Stimulated activated CD4-positive, alpha-beta T cell treated with anti-CD3 and anti-CD28 coated beads, Interleukin-2, amount 100 ng/mL, for 24 hours (primary cell): ENCODE results near the gene MED13.
A peak's percentile ranks its signal among the peaks of the same experiment; 100 is the strongest.
"Not testable (repeated sequence)": the region's sequence is repeated elsewhere in the genome, so short reads cannot be mapped to it uniquely, and the experiment has no call there.

Experiments used
- DNase-seq, 2 donors: peaks; one replicate each; pipeline ENCODE4 v3.0.0-alpha.2; 2020

The MED13 gene

GRCh38 chr17:62090021-62090824, 25.1 kb upstream of the MED13 start:
- DNase-seq, result no peak

- DNase-seq, result no peak
These were observed 24.3 kb upstream of the MED13 start for GRCh38 chr17:62089334-62089733.

GRCh38 chr17:62086737-62087136, 21.7 kb upstream of the MED13 start:
- no peak for DNase-seq

- DNase-seq, result peak in 1 of 2 donors; percentile 19
These were observed 20.7 kb upstream of the MED13 start for GRCh38 chr17:62085511-62086408.

GRCh38 chr17:62084585-62084984, 19.5 kb upstream of the MED13 start:
- DNase-seq, result no peak

GRCh38 chr17:62083651-62084050, 18.6 kb upstream of the MED13 start:
- DNase-seq, result no peak

GRCh38 chr17:62080647-62081046, 15.6 kb upstream of the MED13 start:
- DNase-seq, result no peak

GRCh38 chr17:62078009-62078408, 12.9 kb upstream of the MED13 start:
- no peak for DNase-seq

- DNase-seq, result no peak
These were observed 12.0 kb upstream of the MED13 start for GRCh38 chr17:62076864-62077788.

GRCh38 chr17:62075308-62075815, 10.3 kb upstream of the MED13 start:
- no peak for DNase-seq

GRCh38 chr17:62073993-62074392, 8.9 kb upstream of the MED13 start:
- DNase-seq, result no peak

GRCh38 chr17:62072855-62073254, 7.8 kb upstream of the MED13 start:
- not testable (repeated sequence) for DNase-seq

- no peak for DNase-seq
These were observed 5.8 kb upstream of the MED13 start for GRCh38 chr17:62070900-62071299.

- no peak for DNase-seq
These were observed 2.4 kb upstream of the MED13 start for GRCh38 chr17:62067165-62068145.

GRCh38 chr17:62065611-62066468, 762 bp upstream of the MED13 start:
- DNase-seq, result peak; percentile 97 to 99

GRCh38 chr17:62064029-62064790, 868 bp downstream of the MED13 start:
- no peak for DNase-seq

GRCh38 chr17:62062944-62063343, 2.1 kb downstream of the MED13 start:
- no peak for DNase-seq

GRCh38 chr17:62062302-62062701, 2.8 kb downstream of the MED13 start:
- no peak for DNase-seq

GRCh38 chr17:62059414-62059813, 5.7 kb downstream of the MED13 start:
- no peak for DNase-seq

GRCh38 chr17:62058611-62059010, 6.5 kb downstream of the MED13 start:
- no peak for DNase-seq
